ENCODE measurements around the gene ARRDC1.

GRCh38 chr9:137643921-137644320, 38.4 kb downstream of the ARRDC1 start:
- TF ChIP-seq CTCF (IDR thresholded peaks at IDR 0.05; ENCODE audit: poor library complexity, severe bottlenecking) (no peak), TAF1 (IDR thresholded peaks at IDR 0.05; ENCODE audit: low read depth) (no peak), SMC3 (conservative IDR thresholded peaks at IDR 0.05; ENCODE audit: poor library complexity) (no peak), EZH2 (IDR thresholded peaks at IDR 0.05; ENCODE audit: borderline replicate concordance, insufficient read depth, low read length, poor library complexity, severe bottlenecking) (no peak), RAD21 (conservative IDR thresholded peaks at IDR 0.05) (no peak), EP300 (conservative IDR thresholded peaks at IDR 0.05; ENCODE audit: poor library complexity, severe bottlenecking) (no peak)
